ENCODE measurements around the gene SEC23IP. TPM values are rescaled to one million over a fixed set of nuclear protein-coding genes. Genes with fewer than 3 reads are reported as not detected.
"Not testable (repeated sequence)": the region's sequence is repeated elsewhere in the genome, so short reads cannot be mapped to it uniquely, and the experiment has no call there.

Gene SEC23IP
- total RNA-seq, 1 donor, result 44.9 TPM

DNA sequence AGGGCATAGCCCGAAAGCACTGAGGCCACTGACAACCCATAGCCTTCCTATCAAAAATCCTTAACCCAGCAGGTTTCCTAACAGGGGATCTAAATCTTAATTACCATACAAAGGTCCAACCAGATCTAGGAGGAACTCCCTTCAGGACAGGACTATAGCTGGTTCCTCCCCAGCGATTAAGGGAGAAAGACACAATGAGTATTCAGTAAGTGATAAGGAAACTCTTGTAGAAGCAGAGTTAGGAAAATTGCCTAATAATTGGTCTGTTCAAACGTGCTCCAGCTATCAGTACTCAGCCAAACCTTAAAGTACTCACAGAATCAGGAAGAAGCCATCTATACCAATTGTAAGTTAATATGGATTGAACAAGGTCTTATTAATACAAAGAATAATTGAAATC lies 3.3 kb upstream of the SEC23IP start:
- not testable (repeated sequence) for DNase-seq (ENCODE audit: low read depth); H3K4me3 ChIP-seq (ENCODE audit: low read depth, low read length)

DNA sequence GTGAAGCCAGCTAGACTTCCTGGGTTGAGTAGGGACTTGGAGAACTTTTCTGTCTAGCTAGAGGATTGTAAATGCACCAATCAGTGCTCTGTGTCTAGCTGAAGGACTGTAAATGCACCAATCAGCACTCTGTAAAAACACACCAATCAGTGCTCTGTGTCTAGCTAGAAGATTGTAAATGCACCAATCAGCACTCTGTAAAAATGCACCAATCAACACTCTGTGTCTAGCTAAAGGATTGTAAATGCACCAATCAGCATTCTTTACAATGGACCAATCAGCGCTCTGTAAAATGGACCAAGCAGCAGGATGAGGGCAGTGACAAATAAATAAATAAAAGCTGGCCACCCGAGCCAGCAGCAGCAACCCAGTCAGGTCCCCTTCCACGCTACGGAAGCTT lies 2.2 kb upstream of the SEC23IP start:
- not testable (repeated sequence) for DNase-seq (ENCODE audit: low read depth); H3K4me3 ChIP-seq (ENCODE audit: low read depth, low read length)

DNA sequence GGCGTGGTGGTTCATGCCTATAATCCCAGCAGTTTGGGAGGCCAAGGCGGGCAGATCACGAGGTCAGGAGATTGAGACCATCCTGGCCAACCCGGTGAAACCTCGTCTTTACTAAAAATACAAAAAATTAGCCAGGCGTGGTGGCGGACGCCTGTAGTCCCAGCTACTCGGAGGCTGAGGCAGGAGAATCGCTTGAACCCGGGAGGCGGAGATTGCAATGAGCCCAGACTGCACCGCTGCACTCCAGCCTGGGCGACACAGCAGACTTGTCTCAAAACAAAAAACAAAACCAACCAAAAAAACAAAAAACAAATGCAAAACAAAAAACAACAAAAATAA lies 712 bp upstream of the SEC23IP start:
- H3K4me3 ChIP-seq (ENCODE audit: low read depth, low read length), result peak overlapping the region; percentile 81
- DNase-seq (ENCODE audit: low read depth), result not testable (repeated sequence)

DNA sequence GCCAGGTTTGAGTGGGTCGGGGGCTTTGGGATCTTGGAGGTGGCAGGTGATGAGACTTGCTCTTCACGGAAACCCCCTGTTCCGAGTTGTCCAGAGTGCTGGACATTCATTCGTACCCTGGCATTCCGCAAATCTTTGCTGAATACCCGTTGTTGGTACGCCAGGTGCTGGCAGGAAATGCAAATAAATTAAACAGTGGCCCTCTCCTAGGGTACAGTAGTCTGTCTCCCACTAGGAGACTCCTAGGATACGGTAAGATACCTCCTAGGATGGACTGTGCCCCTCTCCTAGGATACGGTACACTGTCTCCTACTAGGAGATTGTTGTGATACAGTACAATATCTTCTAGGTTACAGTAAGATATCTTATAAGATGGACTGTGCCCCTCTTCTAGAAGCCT lies 544 bp downstream of the SEC23IP start:
- TF ChIP-seq, protein P1, sequence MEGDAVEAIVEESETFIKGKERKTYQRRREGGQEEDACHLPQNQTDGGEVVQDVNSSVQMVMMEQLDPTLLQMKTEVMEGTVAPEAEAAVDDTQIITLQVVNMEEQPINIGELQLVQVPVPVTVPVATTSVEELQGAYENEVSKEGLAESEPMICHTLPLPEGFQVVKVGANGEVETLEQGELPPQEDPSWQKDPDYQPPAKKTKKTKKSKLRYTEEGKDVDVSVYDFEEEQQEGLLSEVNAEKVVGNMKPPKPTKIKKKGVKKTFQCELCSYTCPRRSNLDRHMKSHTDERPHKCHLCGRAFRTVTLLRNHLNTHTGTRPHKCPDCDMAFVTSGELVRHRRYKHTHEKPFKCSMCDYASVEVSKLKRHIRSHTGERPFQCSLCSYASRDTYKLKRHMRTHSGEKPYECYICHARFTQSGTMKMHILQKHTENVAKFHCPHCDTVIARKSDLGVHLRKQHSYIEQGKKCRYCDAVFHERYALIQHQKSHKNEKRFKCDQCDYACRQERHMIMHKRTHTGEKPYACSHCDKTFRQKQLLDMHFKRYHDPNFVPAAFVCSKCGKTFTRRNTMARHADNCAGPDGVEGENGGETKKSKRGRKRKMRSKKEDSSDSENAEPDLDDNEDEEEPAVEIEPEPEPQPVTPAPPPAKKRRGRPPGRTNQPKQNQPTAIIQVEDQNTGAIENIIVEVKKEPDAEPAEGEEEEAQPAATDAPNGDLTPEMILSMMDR (IDR thresholded peaks at IDR 0.05; ENCODE audit: insufficient read depth, low read depth, low read length), result no peak
- no peak for DNase-seq (ENCODE audit: low read depth)
- H3K4me3 ChIP-seq (ENCODE audit: low read depth, low read length), result peak overlapping the region; percentile 81

DNA sequence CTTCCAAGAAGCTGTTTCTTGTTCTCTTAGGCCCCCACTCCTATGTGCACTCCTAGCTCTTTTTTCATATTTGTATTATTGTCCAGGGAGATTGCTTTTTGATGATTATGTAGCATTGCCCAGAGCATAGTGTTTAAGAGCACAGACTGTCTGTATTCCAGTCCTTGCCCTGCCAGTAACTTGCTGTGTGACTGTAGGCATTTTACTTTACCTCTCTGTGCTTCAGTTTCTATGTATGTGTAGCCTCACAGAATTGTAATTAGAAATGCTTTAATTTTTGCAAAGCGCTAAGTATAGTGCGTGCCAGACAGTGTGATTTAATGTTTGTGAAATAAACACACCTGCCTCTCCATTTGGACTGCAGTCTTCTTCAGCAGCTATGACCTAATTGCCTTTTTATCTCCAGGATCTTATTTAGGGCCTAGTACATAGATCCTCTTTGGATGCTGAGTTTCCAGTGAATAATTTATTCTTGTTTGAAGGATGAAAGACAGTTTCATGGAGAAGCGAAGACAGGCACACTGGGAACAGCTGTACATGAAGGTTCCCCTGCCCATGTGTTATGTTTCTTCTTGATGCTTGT lies 1.4 kb downstream of the SEC23IP start:
- H3K4me3 ChIP-seq (ENCODE audit: low read depth, low read length), result peak overlapping the region; percentile 81
- DNase-seq (ENCODE audit: low read depth), result no peak

DNA sequence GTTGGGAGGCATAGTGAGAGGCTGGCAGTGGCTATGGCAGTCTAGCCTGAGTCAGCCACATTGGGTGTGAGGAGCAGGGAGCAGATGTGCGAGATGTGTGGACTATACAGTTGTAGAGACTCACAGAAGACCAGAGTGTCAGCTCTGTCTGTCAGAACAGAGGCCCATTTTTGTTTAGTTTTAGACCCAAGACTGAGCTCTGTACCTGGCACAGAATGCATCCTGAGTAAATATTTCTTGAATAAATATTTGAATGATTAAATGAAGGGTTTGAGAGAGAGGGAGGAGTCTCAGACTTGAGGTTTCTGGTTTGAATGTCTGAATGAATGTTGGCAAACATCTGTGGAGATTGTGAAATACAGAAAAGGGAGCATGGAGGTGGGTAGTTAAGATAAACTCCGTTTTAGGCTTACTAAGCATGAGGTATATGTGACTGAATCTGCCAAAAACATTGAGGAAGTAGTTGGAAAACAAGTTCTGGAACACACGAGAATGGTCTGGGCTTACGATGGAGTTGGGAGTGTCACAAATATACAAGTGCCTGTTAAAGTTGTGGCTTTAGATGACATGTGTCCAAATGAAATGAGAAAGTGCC lies 3.6 kb downstream of the SEC23IP start:
- peak overlapping the region; percentile 23 for H3K4me3 ChIP-seq (ENCODE audit: low read depth, low read length)
- DNase-seq (ENCODE audit: low read depth), result peak; percentile 85
- TF ChIP-seq, protein P1 (IDR thresholded peaks at IDR 0.05; ENCODE audit: insufficient read depth, low read depth, low read length), result no peak

More for the DNA sequence above, 1.4 kb downstream of the SEC23IP start:
- TF ChIP-seq, protein P1 (IDR thresholded peaks at IDR 0.05; ENCODE audit: insufficient read depth, low read depth, low read length), result no peak

DNA sequence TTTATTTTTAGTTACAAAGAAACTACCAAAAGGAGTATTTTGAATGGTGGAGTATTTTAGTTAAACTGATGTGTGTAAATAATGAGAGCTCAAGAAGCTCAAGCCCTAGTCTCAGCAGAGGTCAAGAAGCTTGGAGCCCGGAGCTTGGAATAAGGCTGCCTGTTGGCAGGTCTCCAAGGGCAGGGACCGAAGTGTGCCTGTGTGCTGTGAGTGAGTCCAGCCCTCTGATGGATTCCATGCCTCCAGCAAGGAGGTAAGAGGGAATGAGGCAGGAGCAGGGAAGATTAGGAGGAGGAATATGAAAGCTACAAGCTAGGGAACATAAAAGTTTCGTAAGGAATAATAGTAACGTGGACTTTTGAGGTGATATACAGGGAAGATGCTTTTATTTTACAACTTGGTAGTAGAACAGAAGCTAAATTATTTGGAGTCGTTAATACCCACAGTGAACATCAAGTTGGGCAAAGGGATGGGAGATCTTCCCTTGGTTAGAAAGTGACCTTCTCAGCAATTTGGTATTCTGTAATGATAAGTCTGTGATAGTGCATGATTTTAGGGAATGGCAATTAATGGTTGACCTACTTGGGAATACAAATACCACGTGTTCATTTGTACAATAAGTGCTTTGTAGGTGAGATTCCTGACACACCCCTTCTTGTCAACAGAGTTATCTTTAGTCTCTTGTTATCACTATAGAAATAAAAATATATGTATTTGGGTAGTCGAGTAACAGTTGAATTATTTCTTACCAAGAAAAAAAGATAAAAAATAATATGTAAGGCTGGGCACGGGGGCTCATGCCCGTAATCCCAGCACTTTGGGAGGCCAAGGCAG lies 4.6 kb downstream of the SEC23IP start:
- TF ChIP-seq, protein P1 (IDR thresholded peaks at IDR 0.05; ENCODE audit: insufficient read depth, low read depth, low read length), result no peak
- DNase-seq (ENCODE audit: low read depth), result peak; percentile 65
- peak overlapping the region; percentile 15 for H3K4me3 ChIP-seq (ENCODE audit: low read depth, low read length)

DNA sequence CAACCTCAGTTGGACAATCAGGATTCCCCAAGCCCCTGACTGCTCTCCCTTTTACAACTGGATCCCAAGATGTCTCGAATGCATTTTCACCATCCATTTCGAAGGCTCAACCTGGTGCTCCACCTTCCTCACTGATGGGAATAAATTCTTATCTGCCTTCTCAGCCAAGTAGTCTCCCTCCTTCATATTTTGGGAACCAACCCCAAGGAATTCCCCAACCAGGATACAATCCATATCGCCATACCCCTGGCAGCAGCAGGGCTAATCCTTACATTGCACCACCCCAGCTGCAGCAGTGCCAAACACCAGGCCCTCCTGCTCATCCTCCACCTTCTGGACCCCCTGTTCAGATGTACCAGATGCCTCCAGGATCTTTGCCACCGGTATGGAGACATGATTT lies 6.0 kb downstream of the SEC23IP start:
- H3K4me3 ChIP-seq (ENCODE audit: low read depth, low read length), result no peak overlapping the region
- TF ChIP-seq, protein P1 (IDR thresholded peaks at IDR 0.05; ENCODE audit: insufficient read depth, low read depth, low read length), result no peak
- no peak for DNase-seq (ENCODE audit: low read depth)
